ENCODE results near the gene EEF1AKMT1.

Gene EEF1AKMT1, protein sequence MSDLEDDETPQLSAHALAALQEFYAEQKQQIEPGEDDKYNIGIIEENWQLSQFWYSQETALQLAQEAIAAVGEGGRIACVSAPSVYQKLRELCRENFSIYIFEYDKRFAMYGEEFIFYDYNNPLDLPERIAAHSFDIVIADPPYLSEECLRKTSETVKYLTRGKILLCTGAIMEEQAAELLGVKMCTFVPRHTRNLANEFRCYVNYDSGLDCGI

DNA sequence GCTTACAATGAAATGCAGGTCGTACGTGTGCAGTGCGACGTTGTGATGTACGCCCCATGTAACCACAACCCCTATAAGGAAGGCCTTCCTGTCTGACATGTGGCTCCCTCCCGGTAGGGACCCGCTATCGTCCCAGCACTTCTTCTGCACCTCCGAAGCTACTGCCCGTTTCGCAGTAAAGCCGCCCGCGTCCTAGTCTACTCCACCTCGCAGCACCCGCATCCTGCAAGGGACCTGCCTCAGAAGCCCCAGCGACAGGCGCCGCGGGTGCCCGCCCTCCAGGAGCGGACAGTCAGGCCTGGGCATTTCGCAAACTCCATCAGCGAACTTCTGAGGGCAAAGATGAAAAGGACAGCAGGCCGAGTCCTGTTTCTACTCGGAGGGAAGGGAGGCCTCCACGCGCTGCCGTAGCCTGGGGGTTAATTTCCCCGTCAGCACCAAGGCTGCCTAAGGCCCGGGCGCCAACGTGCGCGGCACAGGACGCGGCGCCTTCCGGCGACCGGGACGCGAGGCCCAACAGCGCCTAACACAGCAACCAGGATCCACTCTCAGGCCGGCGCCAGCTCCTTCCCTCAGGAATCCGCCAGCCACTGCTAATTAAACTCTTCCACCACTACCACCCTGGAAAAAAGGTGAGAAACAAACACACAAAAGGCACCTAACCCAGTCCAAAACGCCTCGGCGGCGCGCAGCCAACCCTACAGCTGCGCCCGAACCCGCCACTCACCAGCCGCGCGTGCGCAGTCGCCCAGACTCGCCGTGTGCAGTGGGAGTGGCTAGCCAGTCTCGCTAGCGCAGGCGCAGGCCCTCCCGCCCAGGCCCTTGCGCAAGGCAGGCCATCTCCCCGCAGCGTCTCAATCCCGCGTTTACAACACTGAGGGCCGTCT, at the start of gene EEF1AKMT1:
TSS of gene EEF1AKMT1 (minus strand) at position 768 of the 887 bp plus-strand sequence. CDS start 16,363 bp downstream, outside the sequence.
- peak; percentile 95 for DNase-seq

DNA sequence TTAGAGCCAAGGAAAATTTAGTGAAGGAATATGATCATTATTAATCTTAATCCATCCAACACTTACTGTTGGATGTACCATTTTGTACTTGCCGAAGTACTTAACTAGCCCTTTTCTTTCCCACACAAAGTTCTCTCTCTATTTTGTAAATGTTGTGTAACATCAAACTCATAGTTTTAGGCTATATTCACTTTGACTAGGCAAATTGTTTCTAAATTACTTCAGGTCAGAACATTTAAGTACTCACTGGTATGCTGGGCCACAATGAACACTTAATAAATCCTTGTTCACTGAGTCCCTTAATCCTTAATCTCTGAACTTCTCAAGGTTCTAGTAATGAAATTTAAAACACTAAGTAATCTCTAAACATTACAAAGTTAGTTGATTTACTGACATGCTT, 49.3 kb upstream of the EEF1AKMT1 start:
- no peak for DNase-seq

DNA sequence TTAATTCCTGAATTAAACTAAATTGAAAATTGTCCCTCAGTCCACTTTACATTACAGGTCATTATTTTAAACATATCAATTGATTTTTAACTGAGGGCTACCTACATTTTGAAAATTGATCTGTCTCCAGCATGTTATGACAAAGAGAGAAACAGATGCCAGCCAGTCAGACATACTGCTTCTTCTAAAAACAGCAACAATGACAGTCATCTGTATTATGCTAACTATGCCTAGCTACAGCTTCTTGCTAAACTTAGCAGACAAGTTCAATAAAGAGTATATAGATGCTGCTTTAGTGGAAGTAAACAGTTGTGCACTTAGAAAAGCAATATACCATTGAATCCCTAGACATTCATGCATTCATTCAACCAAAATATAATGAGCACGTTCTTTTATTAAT, 48.6 kb upstream of the EEF1AKMT1 start:
- no peak for DNase-seq

DNA sequence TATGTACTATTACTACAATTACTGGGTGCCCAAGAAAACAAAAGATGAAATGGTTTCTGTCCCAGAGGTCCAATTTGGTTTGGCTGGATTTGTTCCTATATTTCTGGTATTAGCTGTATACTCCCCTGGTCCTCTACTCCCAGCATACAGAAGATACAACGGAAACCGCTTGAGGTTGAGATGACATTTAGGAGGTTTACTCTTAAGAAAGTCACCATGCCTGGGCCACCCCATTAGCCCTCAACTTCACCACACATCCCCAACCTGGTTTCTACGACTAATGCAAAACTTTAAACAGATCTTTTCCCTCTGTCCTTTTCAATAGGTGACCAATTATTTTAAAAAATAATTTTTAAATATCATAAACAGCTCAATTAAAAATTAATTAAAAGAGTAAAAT, 46.0 kb upstream of the EEF1AKMT1 start:
- no peak for DNase-seq

DNA sequence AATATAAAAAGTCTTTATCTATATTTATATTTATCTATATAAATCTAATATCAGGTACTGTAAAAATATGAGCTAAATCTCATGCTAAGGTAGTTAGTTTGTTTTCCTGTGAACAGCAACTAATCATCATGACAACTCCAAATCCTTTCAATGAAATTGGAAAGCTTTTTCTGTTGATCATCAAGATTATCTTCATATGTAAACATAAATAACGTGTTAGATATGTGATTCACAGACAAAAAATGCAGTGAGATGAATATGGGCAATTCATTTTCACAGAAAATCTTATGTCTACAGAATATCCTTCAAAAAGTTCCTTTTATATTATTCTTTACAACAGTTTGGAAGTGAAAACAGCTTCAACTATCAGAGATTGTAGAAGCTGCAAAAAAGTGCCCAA, 41.7 kb upstream of the EEF1AKMT1 start:
- DNase-seq, result no peak

DNA sequence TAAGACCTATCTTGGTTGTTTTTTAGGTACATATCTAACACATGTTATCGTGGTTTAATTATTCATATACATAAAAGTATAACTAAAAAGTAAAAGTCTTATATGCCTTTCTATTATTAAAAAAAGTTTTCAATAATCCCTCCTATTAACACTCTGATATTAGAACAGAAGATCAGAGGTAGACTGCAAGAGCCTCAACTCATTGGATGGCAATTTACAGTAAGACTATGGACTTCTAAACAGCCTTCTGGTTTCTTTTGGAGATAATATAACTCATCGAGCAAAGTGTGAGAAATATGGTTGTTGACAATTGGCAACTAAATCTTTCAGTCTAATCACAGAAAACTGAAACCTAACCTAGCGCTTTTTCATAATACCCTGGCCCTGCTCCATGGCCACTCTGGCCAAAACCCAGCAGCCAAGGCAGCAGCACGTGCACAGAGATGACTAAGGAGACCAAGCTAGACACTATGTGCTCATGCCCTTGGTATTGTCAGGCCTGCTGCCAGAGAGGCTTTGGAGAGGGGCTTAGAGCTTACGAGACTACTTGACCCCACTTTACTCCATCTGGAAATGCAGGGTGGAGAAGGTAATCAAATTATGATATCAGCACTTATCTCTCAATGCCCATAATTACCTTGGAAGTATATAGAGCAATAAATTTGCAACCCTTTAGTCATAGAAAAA, 40.6 kb upstream of the EEF1AKMT1 start:
- no peak for DNase-seq

DNA sequence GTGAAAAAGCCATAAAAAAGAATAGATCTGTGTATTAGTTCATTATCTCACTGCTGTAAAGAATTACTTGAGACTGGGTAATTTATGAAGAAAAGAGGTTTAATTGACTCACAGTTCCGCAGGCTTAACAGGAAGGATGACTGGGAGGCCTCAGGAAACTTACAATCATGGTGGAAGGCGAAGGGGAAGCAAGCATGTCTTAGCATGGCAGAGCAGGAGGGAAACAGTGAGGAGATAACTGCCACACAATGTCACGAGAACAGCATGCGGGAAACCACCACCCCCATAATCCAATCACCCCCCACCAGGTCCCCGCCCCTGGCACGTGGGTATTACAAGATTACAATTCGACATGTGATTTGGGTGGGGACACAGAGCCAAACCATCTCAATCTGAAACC, 39.1 kb upstream of the EEF1AKMT1 start:
- no peak for DNase-seq

DNA sequence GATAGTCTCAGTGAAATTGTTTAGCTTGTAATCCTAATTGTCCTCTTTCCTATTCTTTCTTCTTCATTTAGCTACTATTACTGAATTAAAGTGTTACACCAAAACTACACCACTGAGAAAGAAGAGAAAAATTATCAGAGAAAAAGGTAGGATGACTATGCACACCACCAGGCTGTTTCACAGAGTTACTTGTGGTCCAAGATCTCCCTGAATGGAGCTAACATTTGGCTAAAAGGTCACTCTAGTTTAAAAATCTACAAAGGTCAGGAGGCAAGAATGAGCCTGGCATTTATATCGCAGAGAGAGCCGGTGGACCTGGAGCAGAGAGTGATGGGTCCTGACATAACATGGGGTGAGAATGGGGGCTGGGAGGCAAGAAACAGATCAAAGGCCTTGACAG, 37.0 kb upstream of the EEF1AKMT1 start:
- no peak for DNase-seq

DNA sequence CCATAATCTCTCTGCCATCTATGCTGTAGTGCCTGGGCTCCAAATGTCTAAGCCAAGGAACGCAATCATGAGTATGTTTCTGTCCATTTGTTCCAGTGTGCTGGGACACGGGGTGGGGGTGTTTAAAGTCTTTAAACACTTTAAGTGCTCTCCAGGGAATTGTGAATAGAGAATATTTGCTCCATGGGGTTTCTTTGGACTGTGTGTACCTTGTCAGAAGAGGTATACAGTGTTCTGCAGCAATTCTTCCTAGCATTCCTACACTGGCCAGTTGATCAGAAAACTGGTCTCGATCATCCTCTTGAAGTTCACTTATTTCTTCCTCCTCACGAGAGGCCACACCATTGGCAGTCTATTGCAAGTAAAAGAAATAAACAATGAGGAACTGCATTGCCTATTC, 35.1 kb upstream of the EEF1AKMT1 start:
- DNase-seq, result no peak

DNA sequence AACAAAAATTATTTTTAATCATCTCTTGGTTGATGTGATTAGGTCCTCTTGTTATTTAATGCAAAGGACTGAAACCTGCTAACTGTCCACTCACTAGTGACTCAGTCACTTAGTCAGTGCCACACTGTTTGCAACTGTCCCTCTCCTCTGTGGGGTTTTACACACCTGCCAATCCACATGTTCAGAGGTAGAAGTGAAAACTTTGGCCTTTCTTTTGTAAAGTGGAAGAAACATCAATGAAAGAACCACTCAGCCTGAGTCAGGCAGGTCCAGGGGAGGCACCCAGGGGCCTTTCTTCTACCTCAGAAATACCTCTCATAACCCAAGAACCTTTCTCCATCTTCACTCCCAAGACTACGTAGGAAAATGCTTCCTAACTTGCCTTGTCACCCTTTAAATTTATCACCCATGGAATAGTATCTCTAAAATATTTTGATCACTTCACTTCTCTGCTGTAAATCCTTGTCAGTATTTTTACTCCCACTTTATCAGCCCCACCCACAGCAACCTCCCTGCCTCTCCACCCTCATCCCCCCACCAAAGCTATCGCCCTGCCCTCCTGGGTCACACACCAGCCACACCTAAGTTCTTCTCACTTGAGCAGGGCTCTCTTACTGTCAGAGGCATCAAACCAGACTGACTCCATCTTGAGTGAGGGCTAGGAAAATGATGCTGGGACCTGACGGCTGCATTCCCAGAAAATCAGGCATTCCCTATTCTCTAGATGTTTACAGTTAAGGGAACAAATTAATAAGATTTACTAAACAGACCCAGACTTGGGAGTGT, 29.6 kb upstream of the EEF1AKMT1 start:
- DNase-seq, result no peak

DNA sequence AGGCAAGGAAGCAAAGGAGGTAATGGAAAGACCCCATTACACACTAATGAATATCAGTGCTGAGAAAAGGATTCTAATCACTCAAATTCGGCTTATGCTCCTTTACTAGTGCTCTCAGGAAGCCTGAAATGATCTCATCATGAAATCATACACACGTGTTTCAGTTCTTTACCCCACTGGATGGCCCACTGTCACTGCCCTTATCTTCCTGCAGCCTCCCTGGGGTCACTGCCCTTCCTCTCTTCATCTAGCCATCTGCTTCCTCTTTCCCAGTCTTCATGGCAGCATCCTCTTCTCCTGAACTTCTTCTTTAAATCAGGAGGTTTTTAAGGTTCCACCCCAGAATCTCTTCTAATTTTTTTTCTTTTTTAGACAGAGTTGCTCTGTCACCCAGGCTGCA, 27.9 kb upstream of the EEF1AKMT1 start:
- DNase-seq, result no peak

DNA sequence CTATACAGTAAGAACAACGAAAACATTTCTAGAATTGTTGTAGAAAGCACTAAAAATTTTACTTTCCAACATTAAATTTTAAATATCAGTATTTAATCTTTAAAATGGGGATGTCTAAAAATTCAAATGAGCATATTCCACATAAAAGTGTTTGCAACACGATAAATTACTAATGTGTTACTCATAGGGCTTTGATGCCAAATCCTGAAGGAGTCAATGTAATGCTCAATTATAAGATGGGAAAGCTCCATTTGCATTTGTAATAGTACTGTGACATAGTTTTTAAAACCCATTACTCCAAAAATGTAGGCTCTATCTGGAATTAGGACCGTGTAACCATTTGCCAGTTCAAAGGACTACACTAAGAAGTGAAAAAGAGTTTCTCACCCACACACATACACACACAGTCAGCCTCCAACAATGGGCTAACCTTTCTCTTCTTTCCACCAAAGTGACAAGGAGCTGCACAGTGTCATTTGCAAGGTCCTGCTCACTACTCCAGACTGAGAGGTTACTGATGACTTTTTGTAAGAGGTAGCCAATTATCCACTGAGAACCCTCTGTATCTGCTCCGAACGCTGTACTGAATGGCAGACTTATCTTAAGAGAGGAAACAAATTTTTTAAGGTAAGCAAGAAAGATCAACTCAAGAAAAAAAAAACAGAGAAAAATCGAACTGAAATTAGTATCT, 26.1 kb upstream of the EEF1AKMT1 start:
- no peak for DNase-seq

DNA sequence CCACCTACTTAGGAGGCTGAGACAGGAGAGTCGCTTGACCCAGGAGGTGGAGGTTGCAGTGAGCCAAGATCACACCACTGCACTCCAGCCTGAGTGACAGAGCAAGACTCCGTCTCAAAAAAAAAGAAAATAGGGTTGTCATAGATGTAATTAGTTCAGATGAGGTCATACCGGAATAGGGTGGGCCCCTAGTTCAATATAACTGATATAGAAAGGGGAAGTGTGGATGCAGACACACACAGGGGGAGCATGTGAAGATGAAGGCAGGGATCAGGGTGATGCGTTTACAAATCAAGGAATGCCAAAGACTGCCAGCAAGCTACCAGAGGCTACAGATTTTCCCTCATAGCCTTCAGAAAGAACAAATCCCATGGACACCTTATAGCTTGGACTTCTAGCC, 24.3 kb upstream of the EEF1AKMT1 start:
- DNase-seq, result no peak

DNA sequence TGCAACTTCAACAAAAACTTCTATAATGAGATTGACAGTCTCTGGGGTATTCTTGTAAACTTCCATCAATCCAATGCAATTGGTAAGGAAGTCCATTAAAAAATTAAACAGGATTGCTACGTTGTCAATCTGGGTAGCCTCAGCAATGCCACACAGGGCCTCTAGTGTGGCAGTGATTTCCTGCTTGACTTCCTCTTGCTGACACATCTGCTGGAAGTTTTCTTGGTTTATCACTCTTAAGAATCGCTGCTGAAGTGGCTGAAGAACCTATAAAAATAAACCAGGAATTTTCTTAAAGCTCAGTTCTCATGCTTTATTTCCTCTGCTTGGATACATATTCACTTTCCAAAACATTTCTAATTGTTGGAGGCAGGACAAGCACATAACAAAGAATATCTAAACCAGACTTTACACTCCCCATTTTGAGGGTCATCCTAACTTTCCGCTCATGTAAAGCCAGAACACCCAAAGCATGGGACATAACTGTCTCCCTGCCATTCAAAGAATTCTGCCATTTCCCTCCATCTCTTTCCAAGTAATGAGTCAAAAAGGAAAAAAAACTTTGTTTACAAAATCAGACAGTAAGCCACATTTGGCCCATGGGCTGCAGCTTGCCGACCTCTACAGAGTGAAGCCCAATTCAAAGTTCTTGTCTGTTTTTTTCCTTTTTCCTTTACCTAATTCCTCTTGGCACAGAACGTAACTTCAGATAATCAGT, 23.2 kb upstream of the EEF1AKMT1 start:
- DNase-seq, result no peak

DNA sequence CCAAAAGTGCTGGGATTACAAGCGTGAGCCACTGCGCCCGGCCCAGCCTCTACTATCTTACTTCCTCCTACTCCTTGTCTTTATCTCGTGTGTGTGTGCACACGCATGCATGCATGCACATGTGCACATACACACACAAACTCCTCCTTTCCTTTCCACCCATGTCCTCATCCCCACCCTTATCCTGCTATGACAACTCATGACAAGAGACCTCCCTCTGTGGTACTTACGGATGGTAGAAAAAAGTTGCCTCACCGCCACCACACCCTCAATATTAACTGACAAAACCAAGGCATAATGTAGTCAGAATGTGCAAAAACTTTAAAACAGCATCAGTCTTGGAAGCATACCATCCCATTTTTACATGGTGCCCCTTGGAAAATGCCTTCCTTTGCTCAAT, 15.9 kb upstream of the EEF1AKMT1 start:
- DNase-seq, result no peak

DNA sequence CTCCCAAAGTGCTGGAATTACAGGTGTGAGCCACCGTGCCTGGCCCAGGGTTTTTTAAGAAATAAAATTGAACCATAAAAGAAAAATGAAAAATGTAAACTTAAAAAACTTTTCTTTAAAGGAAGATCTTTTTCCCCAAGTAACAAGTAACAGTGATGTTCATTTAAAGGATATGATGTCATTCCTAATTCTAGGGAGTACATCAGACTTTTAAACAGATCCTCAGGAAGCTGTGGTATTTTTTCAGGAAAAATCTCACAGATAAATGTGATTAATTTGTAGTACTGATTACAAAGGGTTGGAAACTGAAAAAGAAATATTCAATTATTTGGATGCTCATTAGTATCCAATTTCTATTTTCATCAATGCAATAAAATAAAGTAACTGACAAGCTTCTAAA, 14.6 kb upstream of the EEF1AKMT1 start:
- DNase-seq, result no peak

DNA sequence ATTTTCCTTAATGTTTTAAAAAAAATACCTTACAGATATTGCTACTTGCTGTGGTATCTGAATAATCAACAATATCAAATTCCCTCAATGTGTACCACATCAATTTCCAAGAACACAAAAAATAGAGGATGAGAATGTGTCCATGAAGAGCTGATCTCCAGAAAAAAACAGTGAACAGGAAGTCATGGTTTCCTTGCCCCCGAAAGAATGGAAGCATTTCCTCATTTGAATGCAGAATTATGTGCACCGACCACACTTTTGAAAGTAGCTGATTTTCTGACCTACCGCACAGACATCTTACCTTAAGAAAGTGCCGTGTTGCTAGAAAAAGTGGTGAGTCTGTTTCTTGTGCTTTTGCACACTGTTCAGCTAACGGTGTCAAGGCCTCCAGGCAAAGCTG, 13.4 kb upstream of the EEF1AKMT1 start:
- no peak for DNase-seq

DNA sequence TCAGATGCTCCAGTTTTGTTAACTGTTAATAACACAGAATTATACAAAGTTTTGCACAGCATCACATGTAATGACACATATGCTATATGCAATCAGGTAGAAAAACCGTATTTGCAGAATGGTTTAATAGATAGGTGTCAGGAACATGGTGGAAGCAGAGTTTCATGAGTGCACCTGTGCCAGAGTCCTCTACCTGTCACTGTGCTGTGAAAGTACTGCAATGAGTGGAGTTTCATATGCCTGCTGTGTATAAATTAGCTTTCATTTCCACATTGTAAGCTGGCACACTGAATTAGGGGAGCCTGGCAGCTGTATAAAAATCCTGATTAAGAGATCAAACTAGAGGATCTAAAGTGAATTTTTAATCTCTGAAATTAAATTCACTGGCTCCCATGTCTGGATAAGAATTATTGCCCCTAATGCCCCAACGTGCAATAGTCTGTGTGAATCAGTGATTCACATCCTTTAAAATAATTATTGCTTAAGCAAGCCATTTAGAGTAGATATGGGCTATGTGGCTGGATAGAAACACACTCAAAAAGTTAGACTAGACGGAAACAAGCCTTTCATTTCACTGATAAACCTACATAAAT, 8.5 kb upstream of the EEF1AKMT1 start:
- DNase-seq, result no peak

DNA sequence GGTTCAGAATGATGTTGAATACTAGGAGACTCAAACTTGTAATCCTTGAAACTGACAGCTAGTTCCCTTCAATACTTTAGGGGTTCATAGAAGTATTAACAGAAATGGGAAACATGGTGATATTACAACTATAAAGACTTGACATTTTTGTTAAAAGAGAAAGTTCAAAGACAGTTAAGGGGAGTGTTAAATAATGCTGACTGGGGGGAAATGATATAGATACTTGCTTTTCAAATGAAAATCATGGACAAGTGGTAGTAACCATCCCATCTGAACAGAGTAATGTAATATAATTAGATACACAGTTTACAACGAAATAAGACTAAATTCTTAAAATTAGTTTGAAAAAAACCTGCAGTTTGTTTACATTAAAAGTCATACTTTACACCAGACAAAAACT, 6.6 kb upstream of the EEF1AKMT1 start:
- no peak for DNase-seq

DNA sequence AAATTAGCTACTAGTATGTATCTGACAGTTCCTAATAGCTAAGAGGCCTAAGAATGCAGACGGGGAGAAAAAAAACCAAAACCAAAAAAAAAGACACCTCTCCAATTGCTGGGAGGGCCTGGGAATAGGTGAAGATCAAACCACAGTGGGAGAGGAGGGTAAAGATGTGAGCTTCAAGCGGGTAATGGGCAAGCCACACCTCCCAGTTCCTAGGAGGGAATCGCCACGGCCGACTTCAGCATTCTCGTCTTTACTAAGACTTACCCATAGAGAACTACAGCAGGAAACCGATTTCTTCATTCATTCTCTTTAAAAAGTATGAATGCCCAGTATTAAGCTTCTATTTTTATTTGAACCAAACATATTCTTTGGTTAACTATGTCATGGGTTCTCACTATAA, 5.6 kb upstream of the EEF1AKMT1 start:
- DNase-seq, result no peak

DNA sequence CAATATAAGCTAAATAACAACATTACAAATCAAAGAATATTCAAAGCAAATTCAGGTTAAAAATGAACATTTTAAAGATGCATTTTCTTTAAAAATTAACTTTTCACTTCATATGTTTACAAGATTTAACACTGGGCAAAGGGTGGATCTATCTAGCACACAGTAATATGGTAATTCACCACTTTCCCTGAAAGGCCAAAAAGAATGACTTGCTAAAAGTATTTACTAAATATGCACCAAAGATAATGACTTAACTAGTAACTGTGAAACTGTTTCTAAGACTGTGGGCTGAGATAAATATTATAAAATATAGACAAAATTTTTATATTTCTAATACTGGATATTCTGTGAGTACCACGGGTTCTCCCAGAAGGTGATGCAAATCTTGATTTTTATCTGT, 4.5 kb upstream of the EEF1AKMT1 start:
- DNase-seq, result no peak

Data from activated naive CD4-positive, alpha-beta T cell treated with Interleukin-2 at 50 U/mL for 16 hours (primary cell).